Measurements from ENCODE around the gene IGFBP6.

- no peak for TF ChIP-seq CTCF (IDR thresholded peaks at IDR 0.05; ENCODE audit: poor library complexity, severe bottlenecking)
- no peak for TF ChIP-seq POLR2AphosphoS5 (IDR thresholded peaks at IDR 0.05)
- TF ChIP-seq EZH2 (IDR thresholded peaks at IDR 0.05; ENCODE audit: borderline replicate concordance, insufficient read depth, low read length, poor library complexity, severe bottlenecking), result no peak
- no peak for TF ChIP-seq TAF1 (IDR thresholded peaks at IDR 0.05; ENCODE audit: low read depth)
- TF ChIP-seq REST (IDR thresholded peaks at IDR 0.05; ENCODE audit: borderline replicate concordance), result no peak
- no peak for TF ChIP-seq EP300 (conservative IDR thresholded peaks at IDR 0.05; ENCODE audit: poor library complexity, severe bottlenecking)
- TF ChIP-seq RAD21 (conservative IDR thresholded peaks at IDR 0.05), result no peak
- no peak for TF ChIP-seq SMC3 (conservative IDR thresholded peaks at IDR 0.05; ENCODE audit: poor library complexity)
- no peak for TF ChIP-seq MXI1 (conservative IDR thresholded peaks at IDR 0.05; ENCODE audit: poor library complexity, severe bottlenecking)
Observed at GRCh38 chr12:53143355-53143754, 45.9 kb downstream of the IGFBP6 start.

Measured in neural cell (in vitro differentiated cells).